ENCODE results near the gene TUBGCP3.

TUBGCP3 gene

GRCh38 chr13:112605531-112605990 is 17.6 kb upstream of the TUBGCP3 start:
- ATAC-seq (replicated peaks) (no peak), DNase-seq (no peak)
- Mint-ChIP-seq H3K36me3 (no peaks in the 10 kb centered on the region), H3K9me3 (no peaks in the 10 kb centered on the region), H3K4me1 (peaks cover 0 to 3% of the 10 kb centered on the region in 2 donors), H3K27me3 (peaks cover 18 to 19% of the 10 kb centered on the region in 2 donors), H3K27ac (no peak overlapping the region), H3K4me3 (peak overlapping the region; percentile 79 to 85)

- Mint-ChIP-seq H3K36me3 (no peaks in the 10 kb centered on the region), H3K4me1 (peaks cover 0 to 3% of the 10 kb centered on the region in 2 donors), H3K4me3 (no peak overlapping the region), H3K9me3 (no peaks in the 10 kb centered on the region), H3K27me3 (peaks cover 11 to 12% of the 10 kb centered on the region in 2 donors), H3K27ac (no peak overlapping the region)
- ATAC-seq (replicated peaks) (no peak), DNase-seq (no peak)
These were observed 15.8 kb upstream of the TUBGCP3 start for GRCh38 chr13:112603641-112604225.

GRCh38 chr13:112602189-112602588 is 14.2 kb upstream of the TUBGCP3 start:
- no peak for DNase-seq
- Mint-ChIP-seq H3K4me3 (no peak overlapping the region), H3K36me3 (no peaks in the 10 kb centered on the region), H3K4me1 (peaks cover 0 to 3% of the 10 kb centered on the region in 2 donors), H3K27ac (no peak overlapping the region), H3K27me3 (peaks cover 0 to 14% of the 10 kb centered on the region in 2 donors), H3K9me3 (no peaks in the 10 kb centered on the region)
- no peak for ATAC-seq (replicated peaks)

- Mint-ChIP-seq H3K27me3 (peaks cover 0 to 18% of the 10 kb centered on the region in 2 donors), H3K27ac (no peak overlapping the region), H3K4me1 (peaks cover 0 to under 1% of the 10 kb centered on the region in 2 donors), H3K4me3 (no peak overlapping the region), H3K9me3 (no peaks in the 10 kb centered on the region), H3K36me3 (no peaks in the 10 kb centered on the region)
- no peak for ATAC-seq (replicated peaks)
- DNase-seq: no peak
These were observed 13.4 kb upstream of the TUBGCP3 start for GRCh38 chr13:112601371-112601770.

- peaks cover 0 to 1% of the 10 kb centered on the region in 2 donors for H3K9me3 Mint-ChIP-seq
- peaks cover 12 to 31% of the 10 kb centered on the region in 2 donors for H3K27me3 Mint-ChIP-seq
- no peaks in the 10 kb centered on the region for H3K4me1 Mint-ChIP-seq
- peaks cover 0 to 4% of the 10 kb centered on the region in 2 donors for H3K36me3 Mint-ChIP-seq
- no peak overlapping the region for H3K4me3 Mint-ChIP-seq
- ATAC-seq (replicated peaks) (no peak), DNase-seq (no peak)
- H3K27ac Mint-ChIP-seq: no peak overlapping the region
These were observed 8.3 kb upstream of the TUBGCP3 start for GRCh38 chr13:112596235-112596634.

- peaks cover 2 to 7% of the 10 kb centered on the region in 2 donors for H3K36me3 Mint-ChIP-seq
- ATAC-seq (replicated peaks) (no peak), DNase-seq (no peak)
- H3K4me1 Mint-ChIP-seq: peaks cover 9 to 14% of the 10 kb centered on the region in 2 donors
- peaks cover 0 to 1% of the 10 kb centered on the region in 2 donors for H3K9me3 Mint-ChIP-seq
- no peak overlapping the region for H3K27ac Mint-ChIP-seq
- H3K4me3 Mint-ChIP-seq: no peak overlapping the region
- peaks cover 12 to 24% of the 10 kb centered on the region in 2 donors for H3K27me3 Mint-ChIP-seq
These were observed 4.7 kb upstream of the TUBGCP3 start for GRCh38 chr13:112592647-112593046.

GRCh38 chr13:112592181-112592580 is 4.2 kb upstream of the TUBGCP3 start:
- H3K36me3 Mint-ChIP-seq: peaks cover 5 to 9% of the 10 kb centered on the region in 2 donors
- ATAC-seq (replicated peaks): no peak
- H3K9me3 Mint-ChIP-seq: peaks cover 0 to 1% of the 10 kb centered on the region in 2 donors
- peaks cover 12 to 20% of the 10 kb centered on the region in 2 donors for H3K27me3 Mint-ChIP-seq
- peaks cover 10 to 17% of the 10 kb centered on the region in 2 donors for H3K4me1 Mint-ChIP-seq
- no peak overlapping the region for H3K4me3 Mint-ChIP-seq
- no peak overlapping the region for H3K27ac Mint-ChIP-seq
- no peak for DNase-seq

GRCh38 chr13:112588490-112589297 is 741 bp upstream of the TUBGCP3 start:
- peaks cover 5 to 8% of the 10 kb centered on the region in 2 donors for H3K27me3 Mint-ChIP-seq
- H3K9me3 Mint-ChIP-seq: no peaks in the 10 kb centered on the region
- peaks cover 23 to 35% of the 10 kb centered on the region in 2 donors for H3K4me1 Mint-ChIP-seq
- H3K4me3 Mint-ChIP-seq: peak overlapping the region; percentile 93 to 94
- DNase-seq (no peak), ATAC-seq (replicated peaks) (no peak)
- peaks cover 6 to 10% of the 10 kb centered on the region in 2 donors for H3K36me3 Mint-ChIP-seq
- peak overlapping the region; percentile 99 for H3K27ac Mint-ChIP-seq

GRCh38 chr13:112587212-112587763 is 665 bp downstream of the TUBGCP3 start:
- Mint-ChIP-seq H3K9me3 (no peaks in the 10 kb centered on the region), H3K27ac (peak overlapping the region; percentile 99), H3K4me1 (peaks cover 31 to 47% of the 10 kb centered on the region in 2 donors), H3K36me3 (peaks cover 6 to 12% of the 10 kb centered on the region in 2 donors), H3K27me3 (peaks cover 0 to under 1% of the 10 kb centered on the region in 2 donors), H3K4me3 (peak overlapping the region; percentile 93 to 94)
- ATAC-seq (replicated peaks): peak; percentile 69 to 72
- peak; percentile 64 for DNase-seq

- Mint-ChIP-seq H3K36me3 (peaks cover 13 to 20% of the 10 kb centered on the region in 2 donors), H3K4me1 (peaks cover 39 to 56% of the 10 kb centered on the region in 2 donors), H3K27me3 (no peaks in the 10 kb centered on the region), H3K27ac (peak overlapping the region; percentile 99), H3K4me3 (peak overlapping the region; percentile 93 to 94), H3K9me3 (no peaks in the 10 kb centered on the region)
- DNase-seq: no peak
- ATAC-seq (replicated peaks): no peak
These were observed 1.5 kb downstream of the TUBGCP3 start for GRCh38 chr13:112586334-112586960.

GRCh38 chr13:112583592-112584277 is 4.2 kb downstream of the TUBGCP3 start:
- peaks cover 42 to 59% of the 10 kb centered on the region in 2 donors for H3K4me1 Mint-ChIP-seq
- ATAC-seq (replicated peaks) (peak; percentile 75 to 78), DNase-seq (peak; percentile 65)
- no peaks in the 10 kb centered on the region for H3K9me3 Mint-ChIP-seq
- peak overlapping the region; percentile 86 for H3K27ac Mint-ChIP-seq
- peaks cover 22 to 29% of the 10 kb centered on the region in 2 donors for H3K36me3 Mint-ChIP-seq
- H3K27me3 Mint-ChIP-seq: no peaks in the 10 kb centered on the region
- peak overlapping the region; percentile 49 to 66 for H3K4me3 Mint-ChIP-seq

GRCh38 chr13:112582263-112582662 is 5.7 kb downstream of the TUBGCP3 start:
- no peaks in the 10 kb centered on the region for H3K9me3 Mint-ChIP-seq
- DNase-seq (no peak), ATAC-seq (replicated peaks) (no peak)
- peak overlapping the region; percentile 86 for H3K27ac Mint-ChIP-seq
- H3K4me3 Mint-ChIP-seq: peak overlapping the region; percentile 11 to 53
- peaks cover 20 to 31% of the 10 kb centered on the region in 2 donors for H3K36me3 Mint-ChIP-seq
- peaks cover 39 to 55% of the 10 kb centered on the region in 2 donors for H3K4me1 Mint-ChIP-seq
- H3K27me3 Mint-ChIP-seq: no peaks in the 10 kb centered on the region

- peaks cover 19 to 25% of the 10 kb centered on the region in 2 donors for H3K36me3 Mint-ChIP-seq
- H3K4me1 Mint-ChIP-seq: peaks cover 33 to 55% of the 10 kb centered on the region in 2 donors
- peak overlapping the region in 1 of 2 donors; percentile 3 for H3K4me3 Mint-ChIP-seq
- H3K27me3 Mint-ChIP-seq: no peaks in the 10 kb centered on the region
- ATAC-seq (replicated peaks) (no peak), DNase-seq (no peak)
- H3K27ac Mint-ChIP-seq: no peak overlapping the region
- H3K9me3 Mint-ChIP-seq: no peaks in the 10 kb centered on the region
These were observed 7.0 kb downstream of the TUBGCP3 start for GRCh38 chr13:112580912-112581311.

Measured in stimulated activated naive B cell treated with anti-CD40 and anti-IgM and Interleukin-4, amounts not matched to agents 10 μg/mL and 1 μg/mL and 100 μg/mL, for 72 hours (primary cell).